Panc1 (cell line): ENCODE results near the gene SNTN.

Source experiments
- CTCF ChIP-seq: fragments of 450-650 bp; IDR thresholded peaks from 2 replicates; pipeline ENCODE4 v1.5.1; 2017; ENCODE audit warnings: mild to moderate bottlenecking
- POLR2AphosphoS5 ChIP-seq: IDR thresholded peaks from 2 replicates; pipeline ENCODE4 v1.6.1; 2012; ENCODE audit warnings: mild to moderate bottlenecking, low read depth, low read length, moderate library complexity
- REST ChIP-seq, 2 experiments: IDR thresholded peaks; 2 replicates each; pipeline ENCODE4 v1.6.1; 2011 to 2012; ENCODE audit warnings: low read depth in 2 of 2, control low read depth in 1 of 2, low read length in 1 of 2, mild to moderate bottlenecking in 1 of 2, moderate library complexity in 1 of 2; ENCODE audit not compliant: insufficient read depth in 1 of 2

GRCh38 chr3:63631670-63632069, 20.8 kb upstream of the SNTN start:
- TF ChIP-seq CTCF (no peak), REST (IDR thresholded peaks at IDR 0.05; ENCODE audit: insufficient read depth in 1 of 2, low read depth in 2 of 2, low read length in 1 of 2) (no peak), POLR2AphosphoS5 (no peak)
